Upper lobe of left lung (tissue), 6 donors: ENCODE measurements around the gene PCYT2. TPM values are rescaled to one million over a fixed set of nuclear protein-coding genes. Genes with fewer than 3 reads are reported as not detected.

Experiments used
- ATAC-seq, 2 donors: fragments of 200-7000 bp; cut with Tn5 transposase; one replicate each; pipeline ENCODE4 v1.9.1; 2022; ENCODE audit warnings: mild to moderate bottlenecking in 2 of 2, moderate library complexity in 2 of 2; ENCODE audit not compliant: low FRiP score in 2 of 2
- DNase-seq, 2 donors: peaks; one replicate each; pipeline ENCODE4 v3.0.0-alpha.2; 2019 to 2020
- H3K27ac ChIP-seq, 4 donors: fragments of 200-600 bp; sonication (generic); one replicate each; pipeline ENCODE4 v1.5.1; 2016 to 2019
- H3K27me3 ChIP-seq, 4 donors: fragments of 200-600 bp; sonication (generic); one replicate each; pipeline ENCODE4 v1.5.1; 2017 to 2019
- H3K36me3 ChIP-seq, 4 donors: fragments of 200-600 bp; sonication (generic); one replicate each; pipeline ENCODE4 v1.5.1; 2016 to 2019
- H3K4me1 ChIP-seq, 4 donors: fragments of 200-600 bp; sonication (generic); one replicate each; pipeline ENCODE4 v1.5.1; 2018 to 2019
- H3K4me3 ChIP-seq, 4 donors: fragments of 200-600 bp; sonication (generic); one replicate each; pipeline ENCODE4 v1.5.1; 2017 to 2019; ENCODE audit warnings: mild to moderate bottlenecking in 2 of 4, moderate library complexity in 1 of 4
- H3K9me3 ChIP-seq, 4 donors: fragments of 200-600 bp; sonication (generic); one replicate each; pipeline ENCODE4 v1.5.1; 2018 to 2019
- CTCF ChIP-seq, 6 experiments: fragments of 450-650 bp in 4 of 6; fragments of 200-600 bp in 2 of 6; sonication (generic) in 2 of 6; IDR thresholded peaks; one replicate each; pipeline ENCODE4 v1.5.1; 2016 to 2019; ENCODE audit warnings: antibody characterized with exemption in 6 of 6
- EP300 ChIP-seq, 4 donors: sonication (generic); formaldehyde crosslinking; IDR thresholded peaks; one replicate each; pipeline ENCODE4 v1.5.1; 2017; ENCODE audit warnings: antibody characterized with exemption in 4 of 4, control low read depth in 2 of 4
- POLR2A ChIP-seq, 4 donors: fragments of 450-650 bp; IDR thresholded peaks; one replicate each; pipeline ENCODE4 v1.5.1; 2016 to 2017; ENCODE audit warnings: antibody characterized with exemption in 4 of 4, mild to moderate bottlenecking in 2 of 4
- POLR2AphosphoS5 ChIP-seq, 2 donors: sonication (generic); formaldehyde crosslinking; IDR thresholded peaks; one replicate each; pipeline ENCODE4 v1.5.1; 2017; ENCODE audit warnings: antibody characterized with exemption in 2 of 2
- WGBS, 2 donors: methylation state at CpG; one replicate each; pipeline ENCODE4 v1.1.5; 2017 to 2018; 5-methylcytosine and 5-hydroxymethylcytosine counted together
- total RNA-seq, 6 donors: library from RNA; depleted of rRNA in 4 of 6; stranded (reverse); fragments of >200 nt in 4 of 6; gene quantifications; one replicate each; pipeline versions ENCODE4 v1.1.0 to v1.2.1, GENCODE V29; 2016 to 2021
- donor health status: DM: no; HTN: no; CAD: no; lungs with moderate emphysema.
- donor health status: DM: no; HTN: yes; CAD: no; lungs with severe emphysema.

Gene PCYT2
- total RNA-seq, 6 donors from 2014 or later: 29.1 to 63.1 (median 52.2) TPM

GRCh38 chr17:81948635-81949378 lies 37.6 kb upstream of the PCYT2 start:
- Histone ChIP-seq H3K36me3 (no peaks in the 10 kb centered on the region), H3K27me3 (no peaks in the 10 kb centered on the region), H3K27ac (no peak overlapping the region), H3K4me3 (no peak overlapping the region), H3K9me3 (no peaks in the 10 kb centered on the region), H3K4me1 (no peaks in the 10 kb centered on the region)
- ATAC-seq: peak in 1 of 2 donors; percentile 38
- TF ChIP-seq EP300 (IDR thresholded peaks at IDR 0.05) (no peak), POLR2AphosphoS5 (IDR thresholded peaks at IDR 0.05) (no peak), POLR2A (IDR thresholded peaks at IDR 0.05) (no peak), CTCF (IDR thresholded peaks at IDR 0.05) (no peak)
- DNase-seq: peak in 1 of 2 donors; percentile 52
- 80 to 85% methylated on average over 12 to 15 of the region's 17 CpGs for WGBS, 2 donors

GRCh38 chr17:81947189-81947588 lies 36.0 kb upstream of the PCYT2 start, which contains the start of gene MYADML2:
Gene MYADML2, minus strand, starts transcription at chr17:81947233. Its CDS starts 5,492 bp downstream, at chr17:81941741.
- Histone ChIP-seq H3K27ac (no peak within 1 kb of the TSS), H3K36me3 (no peaks in the 10 kb centered on the region), H3K4me3 (no peak within 1 kb of the TSS), H3K9me3 (no peaks in the 10 kb centered on the region), H3K4me1 (no peaks in the 10 kb centered on the region), H3K27me3 (no peaks in the 10 kb centered on the region)
- TF ChIP-seq POLR2AphosphoS5 (IDR thresholded peaks at IDR 0.05) (no peak), EP300 (IDR thresholded peaks at IDR 0.05) (no peak), CTCF (IDR thresholded peaks at IDR 0.05) (no peak), POLR2A (IDR thresholded peaks at IDR 0.05) (no peak)
- ATAC-seq (no peak), DNase-seq (peak in 1 of 2 donors; percentile 59)
- WGBS, 2 donors: 90% methylated on average over 12 to 13 of the region's 13 CpGs

GRCh38 chr17:81944858-81945257 lies 33.7 kb upstream of the PCYT2 start:
- DNase-seq (no peak), ATAC-seq (no peak)
- Histone ChIP-seq H3K27ac (no peak overlapping the region), H3K4me1 (peaks cover 0 to 4% (median 0%) of the 10 kb centered on the region in 4 donors), H3K36me3 (no peaks in the 10 kb centered on the region), H3K4me3 (no peak overlapping the region), H3K27me3 (no peaks in the 10 kb centered on the region), H3K9me3 (no peaks in the 10 kb centered on the region)
- WGBS, 2 donors: 85 to 86% methylated on average over 8 to 9 of the region's 9 CpGs
- TF ChIP-seq POLR2A (IDR thresholded peaks at IDR 0.05): no peak
- no peak for TF ChIP-seq POLR2AphosphoS5 (IDR thresholded peaks at IDR 0.05)
- TF ChIP-seq EP300 (IDR thresholded peaks at IDR 0.05): no peak
- no peak for TF ChIP-seq CTCF (IDR thresholded peaks at IDR 0.05)

GRCh38 chr17:81942167-81942553 lies 31.0 kb upstream of the PCYT2 start:
- WGBS, 2 donors: 48 to 53% methylated on average over 8 to 12 of the region's 12 CpGs
- Histone ChIP-seq H3K9me3 (no peaks in the 10 kb centered on the region), H3K27ac (no peak overlapping the region), H3K27me3 (peaks cover 0 to 3% (median 0%) of the 10 kb centered on the region in 4 donors), H3K4me1 (peaks cover 6 to 22% (median 7%) of the 10 kb centered on the region in 4 donors), H3K4me3 (no peak overlapping the region), H3K36me3 (no peaks in the 10 kb centered on the region)
- TF ChIP-seq CTCF (IDR thresholded peaks at IDR 0.05) (no peak), EP300 (IDR thresholded peaks at IDR 0.05) (no peak), POLR2A (IDR thresholded peaks at IDR 0.05) (no peak), POLR2AphosphoS5 (IDR thresholded peaks at IDR 0.05) (no peak)
- no peak for DNase-seq
- no peak for ATAC-seq
